GM23248 (cell line): ENCODE measurements around the gene KDM8.

ENCODE experiments used
- EZH2 ChIP-seq: fragments of 200-600 bp; sonication (generic); IDR thresholded peaks from 2 replicates; pipeline ENCODE4 v1.6.1; 2018; ENCODE audit warnings: antibody characterized with exemption, mild to moderate bottlenecking; ENCODE audit not compliant: insufficient read depth, poor library complexity, severe bottlenecking
- EZH2phosphoT487 ChIP-seq: fragments of 200-600 bp; sonication (generic); IDR thresholded peaks from 2 replicates; pipeline ENCODE4 v1.6.1; 2018; ENCODE audit warnings: antibody characterized with exemption, moderate library complexity, mild to moderate bottlenecking, low read depth; ENCODE audit not compliant: insufficient read depth

- TF ChIP-seq EZH2, result no peak
- no peak for TF ChIP-seq EZH2phosphoT487
These were observed 23.7 kb upstream of the KDM8 start for GRCh38 chr16:27179500-27180072.
